H1 (cell line): ENCODE results near the gene FAM193A. TPM values are rescaled to one million over a fixed set of nuclear protein-coding genes. Genes with fewer than 3 reads are reported as not detected.

ENCODE experiments used
- GABPA ChIP-seq: IDR thresholded peaks from 2 replicates; pipeline ENCODE4 v1.6.1; 2011; ENCODE audit warnings: mild to moderate bottlenecking, low read length, moderate library complexity, borderline replicate concordance; ENCODE audit not compliant: insufficient read depth
- polyA plus RNA-seq, 7 experiments: library from polyadenylated mRNA; depleted of rRNA in 3 of 7; stranded (reverse) in 5 of 7; unstranded in 2 of 7; fragments of >200 nt in 5 of 7; fragments of 200-250 nt in 2 of 7; gene quantifications; 1 replicate in 5 of 7; 2 replicates in 1 of 7; 4 replicates in 1 of 7; pipeline versions ENCODE4 v1.2.1 to v1.2.3, GENCODE V29; 2011 to 2013; ENCODE audit warnings: missing spikeins in 2 of 7, mixed read lengths in 2 of 7
- total RNA-seq: library from RNA; stranded (reverse); fragmentation: NEBNext Ultra II Directional; extraction: Animal tissue kit (Norgen Biotek cat#: 25700); gene quantifications from 2 replicates; pipeline ENCODE4 v1.2.1, GENCODE V29; 2021

The FAM193A gene
- total and polyA plus RNA-seq, 2 of the 8 experiments (the other 6 are each of a cell fraction or from before 2014, with no cell fraction given) = 8.7 to 26.2 TPM

- no peak for TF ChIP-seq GABPA
- TF ChIP-seq, all 59 proteins: peak for 0
Observed at GRCh38 chr4:2511645-2512131, 24.8 kb upstream of the FAM193A start (continued).
